SH-SY5Y (cell line): ENCODE results near the gene DHRS7C.

ENCODE experiments used
- GATA2 ChIP-seq: IDR thresholded peaks from 2 replicates; pipeline ENCODE4 v1.6.1; 2011; ENCODE audit warnings: mild to moderate bottlenecking, low read depth, low read length
- GATA3 ChIP-seq: IDR thresholded peaks from 2 replicates; pipeline ENCODE4 v1.6.1; 2011; ENCODE audit warnings: low read depth, mild to moderate bottlenecking, low read length, moderate library complexity

DNA sequence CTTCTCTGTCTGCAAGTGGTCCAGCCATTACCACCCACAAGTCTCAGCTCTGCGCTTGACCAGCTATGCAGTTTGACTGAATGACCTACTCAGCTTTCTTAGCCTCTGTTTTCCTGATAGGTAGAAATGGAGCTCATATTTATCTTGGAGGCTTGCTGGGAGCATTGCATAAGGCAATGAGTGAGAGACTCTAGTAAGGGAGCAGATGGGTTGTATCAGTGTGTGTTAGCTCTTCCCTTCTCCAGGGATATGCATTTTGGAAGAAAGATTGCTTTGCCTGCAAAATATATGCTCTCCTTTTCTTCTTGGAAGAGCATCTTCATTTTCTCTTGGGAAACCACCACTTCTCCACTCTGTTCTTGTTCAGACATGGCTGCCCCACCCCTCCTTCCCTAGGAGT, 26.1 kb downstream of the DHRS7C start:
- TF ChIP-seq GATA3, result no peak
- TF ChIP-seq GATA2, result no peak
